Measurements from ENCODE around the gene GAA. TPM values are rescaled to one million over a fixed set of nuclear protein-coding genes. Genes with fewer than 3 reads are reported as not detected.

GAA gene
- total and polyA plus RNA-seq, 2 of the 8 experiments (the other 6 are each of a cell fraction or from before 2014, with no cell fraction given) = 14.8 to 30.0 TPM

- Histone ChIP-seq H2BK120ac (replicated peaks; ENCODE audit: low read depth, low read length) (no peak overlapping the region), H3K79me1 (ENCODE audit: low read depth, low read length) (no peaks in the 10 kb centered on the region; the same call in 1 of the 2 replicates), H3K14ac (ENCODE audit: insufficient read length) (no peak overlapping the region), H2AK5ac (ENCODE audit: low read depth, low read length) (no peak overlapping the region), H2BK12ac (ENCODE audit: low read depth, low read length) (no peak overlapping the region), H2BK20ac (ENCODE audit: low read length) (no peak overlapping the region), H3K9me3 (ENCODE audit: insufficient read depth in 2 of 2, low read depth in 1 of 2, low read length in 1 of 2) (no peaks in the 10 kb centered on the region), H3K27ac (ENCODE audit: low read depth, low read length) (no peak overlapping the region), H3K4me1 (replicated peaks in 1 of 4; ENCODE audit: control insufficient read depth in 3 of 4, insufficient read depth in 4 of 4, low read length in 3 of 4) (peaks cover 0 to 7% (median 1%) of the 10 kb centered on the region in 4 experiments; a peak in 4 of 7 replicates), H4K5ac (ENCODE audit: insufficient read length, low read depth, low read length) (no peak overlapping the region), H4K91ac (replicated peaks; ENCODE audit: insufficient read length, low read length) (no peak overlapping the region), H3K4ac (replicated peaks; ENCODE audit: insufficient read length, low read depth, low read length) (no peak overlapping the region), H3K79me2 (ENCODE audit: control insufficient read depth in 1 of 2, insufficient read depth in 2 of 2, low read length in 2 of 2) (no peaks in the 10 kb centered on the region), H4K20me1 (replicated peaks in 1 of 2; ENCODE audit: control insufficient read depth in 1 of 2, insufficient read depth in 2 of 2, low read length in 2 of 2) (no peaks in the 10 kb centered on the region), H3K4me3 (ENCODE audit: extremely low read depth in 1 of 4, insufficient read depth in 2 of 4, low read depth in 3 of 4, low read length in 4 of 4) (no peak overlapping the region), H3K9ac (replicated peaks in 1 of 4; ENCODE audit: extremely low read depth in 1 of 4, low read depth in 3 of 4, low read length in 3 of 4) (no peak overlapping the region), H2BK15ac (ENCODE audit: low read length) (no peak overlapping the region), H3K36me3 (ENCODE audit: control insufficient read depth in 2 of 4, insufficient read depth in 4 of 4, low read length in 3 of 4) (no peaks in the 10 kb centered on the region), H3K56ac (replicated peaks; ENCODE audit: insufficient read length, low read depth, low read length) (no peak overlapping the region), H3K23ac (ENCODE audit: insufficient read length) (no peak overlapping the region), H3K27me3 (replicated peaks in 1 of 4; ENCODE audit: control insufficient read depth in 3 of 4, extremely low read depth in 1 of 4, insufficient read depth in 3 of 4, low read length in 3 of 4) (peaks cover 0 to 8% (median 4%) of the 10 kb centered on the region in 4 experiments; a peak in 3 of 7 replicates), H3K23me2 (ENCODE audit: low read depth, low read length) (peaks cover 8% of the 10 kb centered on the region; the same call in 1 of the 2 replicates), H2BK5ac (ENCODE audit: low read depth, low read length) (no peak overlapping the region), H3K4me2 (ENCODE audit: insufficient read depth in 1 of 2, low read depth in 2 of 2, low read length in 2 of 2) (no peak overlapping the region), H2AFZ (ENCODE audit: low read length) (no peak overlapping the region), H4K8ac (ENCODE audit: extremely low read depth, insufficient read depth, low read length) (no peak overlapping the region), H3K18ac (ENCODE audit: extremely low read depth, low read length) (no peak overlapping the region)
- ChIA-PET CTCF (ENCODE audit: partially characterized antibody) (interaction anchor here (0.8 to 6.8 kb wide), 8 partner anchors 10 to 86 kb away, joined by 3 to 43 read pairs (median 4); no protein-coding TSS in a partner anchor), POLR2A (ENCODE audit: partially characterized antibody) (interaction anchor here (1.0 to 1.4 kb wide), 2 partner anchors 17 to 111 kb away, joined by 3 to 7 read pairs; no protein-coding TSS in a partner anchor)
- WGBS, 2 experiments (ENCODE audit: extremely low coverage in 1 of 2, insufficient coverage in 1 of 2, insufficient read length in 1 of 2, insufficient replicate concordance in 2 of 2, low coverage in 1 of 2, low lambda C conversion rate in 2 of 2, missing lambda C conversion rate in 1 of 2) = 92% methylated on average over 18 of the region's 18 CpGs; no CpG with 5 or more reads in 1 of the 2 experiments
- TF ChIP-seq NRF1 (IDR thresholded peaks at IDR 0.05; ENCODE audit: low read depth, low read length) (no peak), SIN3A (conservative IDR thresholded peaks at IDR 0.05 in 1 of 2, IDR thresholded peaks at IDR 0.05 in 1 of 2; ENCODE audit: low read depth in 1 of 2, low read length in 2 of 2) (no peak), NANOG (IDR thresholded peaks at IDR 0.05; ENCODE audit: insufficient read depth, low read depth, low read length, poor library complexity, severe bottlenecking) (no peak), SAP30 (IDR thresholded peaks at IDR 0.05; ENCODE audit: insufficient read depth, insufficient replicate concordance, low read length) (no peak), PHF8 (conservative IDR thresholded peaks at IDR 0.05; ENCODE audit: low read depth, low read length) (no peak), CHD2 (IDR thresholded peaks at IDR 0.05; ENCODE audit: low read length) (no peak), GTF2F1 (IDR thresholded peaks at IDR 0.05; ENCODE audit: borderline replicate concordance, low read depth, low read length) (no peak), SP2 (IDR thresholded peaks at IDR 0.05; ENCODE audit: low read length) (no peak), SIRT6 (IDR thresholded peaks at IDR 0.05; ENCODE audit: low read length) (no peak)
- FAIRE-seq = no peak
- DNase-seq (ENCODE audit: low read depth in 1 of 2, low spot score in 2 of 2) = no peak
Observed at GRCh38 chr17:80104956-80105375, 3.6 kb downstream of the GAA start.
